22Rv1 (cell line): Measurements from ENCODE around the gene NPIPB2.

ENCODE experiments used
- H3K27ac ChIP-seq: fragments of 450-650 bp; 2 replicates; pipeline ENCODE4 v1.5.1; 2017
- ZFX ChIP-seq: fragments of 450-650 bp; IDR thresholded peaks from 2 replicates; pipeline ENCODE4 v1.6.1; 2017; ENCODE audit warnings: antibody characterized with exemption, borderline replicate concordance
- TF ChIP-seq, protein P1 (sequence below): fragments of 450-650 bp; IDR thresholded peaks from 2 replicates; pipeline ENCODE4 v1.5.1; 2017; ENCODE audit warnings: mild to moderate bottlenecking

The NPIPB2 gene

DNA sequence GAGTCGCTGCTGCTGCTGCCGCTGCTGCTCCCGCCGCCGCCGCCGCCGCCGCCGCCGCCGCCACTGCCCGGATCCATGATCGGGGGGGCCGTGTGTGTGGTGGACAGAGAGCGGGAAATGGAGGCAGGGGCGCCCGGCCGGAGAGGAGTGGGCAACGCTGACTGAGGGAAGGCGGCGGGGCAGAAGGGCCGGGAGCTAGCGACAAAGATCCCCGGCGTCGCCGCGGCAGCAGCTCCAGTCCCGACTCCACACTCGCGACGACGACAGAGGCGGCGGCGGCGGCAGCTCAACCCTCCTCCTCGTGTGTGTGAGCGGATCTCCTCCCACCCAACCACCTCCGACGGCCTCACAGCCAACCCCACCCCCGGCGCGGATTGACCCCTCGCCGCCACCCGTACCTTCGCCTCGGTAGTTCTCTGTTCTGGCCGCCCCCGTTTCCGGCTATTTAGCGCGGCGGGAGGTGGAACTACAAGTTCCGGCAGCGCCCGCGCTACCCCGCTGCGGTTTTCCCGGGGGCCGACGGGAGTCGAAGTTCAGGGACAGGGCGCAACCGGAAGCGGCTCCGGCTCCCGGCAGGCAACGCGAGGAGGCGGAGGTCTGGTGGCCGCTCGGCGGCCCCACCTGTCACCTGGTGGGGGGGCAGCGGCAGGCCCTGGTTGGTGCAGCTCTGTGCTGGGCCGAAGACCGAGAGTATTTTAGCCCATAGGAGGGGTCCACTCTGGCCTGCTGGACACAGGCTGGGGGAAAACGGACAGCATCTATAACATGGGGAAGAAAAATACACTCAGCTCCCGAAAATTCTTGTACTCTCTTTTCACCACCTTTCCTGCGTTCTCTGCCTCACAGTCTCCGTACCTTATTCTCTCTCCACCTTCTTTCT, 26.0 kb downstream of the NPIPB2 start, which contains the start of gene GSPT1:
Gene GSPT1 (minus strand): TSS at position 313 of the 880 bp plus-strand sequence. CDS start 236 bp downstream, at position 77.
- H3K27ac ChIP-seq, result peak within 1 kb of the TSS; percentile 87
- TF ChIP-seq, protein P1, sequence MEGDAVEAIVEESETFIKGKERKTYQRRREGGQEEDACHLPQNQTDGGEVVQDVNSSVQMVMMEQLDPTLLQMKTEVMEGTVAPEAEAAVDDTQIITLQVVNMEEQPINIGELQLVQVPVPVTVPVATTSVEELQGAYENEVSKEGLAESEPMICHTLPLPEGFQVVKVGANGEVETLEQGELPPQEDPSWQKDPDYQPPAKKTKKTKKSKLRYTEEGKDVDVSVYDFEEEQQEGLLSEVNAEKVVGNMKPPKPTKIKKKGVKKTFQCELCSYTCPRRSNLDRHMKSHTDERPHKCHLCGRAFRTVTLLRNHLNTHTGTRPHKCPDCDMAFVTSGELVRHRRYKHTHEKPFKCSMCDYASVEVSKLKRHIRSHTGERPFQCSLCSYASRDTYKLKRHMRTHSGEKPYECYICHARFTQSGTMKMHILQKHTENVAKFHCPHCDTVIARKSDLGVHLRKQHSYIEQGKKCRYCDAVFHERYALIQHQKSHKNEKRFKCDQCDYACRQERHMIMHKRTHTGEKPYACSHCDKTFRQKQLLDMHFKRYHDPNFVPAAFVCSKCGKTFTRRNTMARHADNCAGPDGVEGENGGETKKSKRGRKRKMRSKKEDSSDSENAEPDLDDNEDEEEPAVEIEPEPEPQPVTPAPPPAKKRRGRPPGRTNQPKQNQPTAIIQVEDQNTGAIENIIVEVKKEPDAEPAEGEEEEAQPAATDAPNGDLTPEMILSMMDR, result no peak
- TF ChIP-seq ZFX, result no peak

DNA sequence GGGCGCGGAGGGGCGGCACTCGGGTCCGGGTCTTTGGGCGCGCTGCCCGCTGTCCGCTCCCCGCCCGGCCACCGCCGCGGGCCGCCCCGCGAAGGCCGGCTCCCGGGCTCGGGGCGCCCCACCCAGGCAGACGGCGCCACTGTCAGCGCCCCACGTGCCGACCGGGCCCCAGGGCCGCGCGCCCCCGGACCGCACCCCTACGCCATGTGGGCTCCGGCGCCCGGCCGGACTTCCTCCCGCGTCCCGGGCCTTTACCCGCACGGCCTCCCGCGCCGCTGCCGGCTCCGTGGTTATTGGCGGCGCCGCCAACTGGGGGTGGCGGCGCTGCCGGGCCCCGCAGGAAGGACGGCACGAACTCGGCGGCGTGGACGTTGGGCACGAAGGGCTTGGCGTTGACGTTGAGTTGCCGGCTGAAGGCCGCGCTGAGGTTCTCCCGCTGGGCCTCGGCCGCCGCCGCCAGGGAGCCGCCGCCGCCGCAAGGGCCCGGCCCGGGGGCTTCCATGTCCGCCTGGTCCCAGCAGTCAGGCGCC, 26.7 kb downstream of the NPIPB2 start:
- peak overlapping the region; percentile 87 for H3K27ac ChIP-seq
- no peak for TF ChIP-seq ZFX
- TF ChIP-seq, protein P1, result peak; percentile 12; the same call in 1 of the 2 replicates

DNA sequence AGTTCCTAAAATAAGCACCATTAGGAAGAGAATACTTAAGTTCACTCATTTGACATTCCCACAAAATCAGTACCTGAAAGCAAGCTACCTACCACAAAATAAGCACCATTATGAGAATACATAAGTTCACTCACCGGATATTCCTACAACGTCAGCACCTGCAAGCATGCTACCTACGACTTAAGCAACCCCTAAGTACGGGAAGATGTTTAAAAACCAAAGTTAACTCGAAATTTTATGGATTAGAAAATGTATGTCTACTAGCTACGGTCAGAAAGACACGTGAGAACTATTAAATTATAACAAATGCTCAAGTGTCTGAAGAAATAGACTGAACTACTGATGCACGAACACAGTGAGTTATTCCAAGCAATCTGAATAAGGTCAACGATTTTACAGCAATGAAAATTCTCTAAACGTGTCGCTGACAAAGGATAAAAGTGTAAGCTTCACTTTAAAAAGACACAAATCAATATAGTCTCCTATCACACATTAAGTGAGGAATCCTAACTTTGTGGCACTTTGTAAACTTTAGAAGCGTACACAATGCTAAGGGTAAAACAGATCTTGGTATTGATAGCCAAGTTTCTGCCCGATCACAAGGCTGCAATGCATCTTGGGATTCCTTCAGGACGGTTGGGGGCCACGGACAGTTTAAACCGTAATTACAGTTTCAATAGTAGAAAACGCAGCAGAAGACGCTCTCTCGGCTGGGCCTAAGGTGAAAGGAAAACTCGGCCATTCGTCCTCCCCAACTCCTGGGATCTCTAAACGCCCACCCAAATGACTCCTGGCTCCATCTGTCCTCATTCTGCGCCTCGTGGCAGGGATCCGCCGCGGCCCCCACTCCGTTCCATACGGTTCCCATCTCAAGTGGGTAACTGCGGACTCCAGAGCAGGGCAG, 27.4 kb downstream of the NPIPB2 start:
- H3K27ac ChIP-seq, result peak overlapping the region; percentile 87

DNA sequence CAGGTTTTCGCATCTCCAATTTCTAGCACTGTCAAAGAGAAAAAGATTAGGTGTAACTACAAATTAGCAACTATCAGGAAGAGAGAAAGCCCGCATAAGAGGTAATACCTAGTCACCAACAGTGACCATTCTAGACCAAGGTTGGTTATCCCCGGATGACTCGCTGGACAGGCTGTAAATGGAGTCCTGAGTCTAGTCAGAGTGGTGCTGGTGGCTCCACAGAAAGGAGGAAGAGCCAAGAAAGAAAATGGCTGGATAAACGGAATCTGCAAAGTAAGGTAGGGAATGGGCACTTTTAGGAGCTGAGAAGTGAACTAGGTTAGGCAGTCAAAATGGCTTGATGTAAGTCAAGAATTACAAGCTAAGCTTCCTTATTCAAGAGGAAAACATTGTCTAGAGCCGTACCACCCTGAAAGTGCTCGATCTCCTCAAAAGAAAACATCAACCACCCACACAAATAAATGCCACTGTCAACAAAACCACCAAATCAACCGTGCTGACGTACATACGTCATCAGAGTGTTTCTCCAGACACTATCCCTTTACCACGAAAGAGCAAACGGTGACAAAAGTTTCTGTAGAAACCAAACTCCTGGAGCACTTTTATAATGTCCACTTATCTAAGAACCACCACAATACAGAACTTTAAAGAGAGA, 28.3 kb downstream of the NPIPB2 start:
- H3K27ac ChIP-seq, result no peak overlapping the region
- TF ChIP-seq ZFX, result no peak
- TF ChIP-seq, protein P1, result no peak

More for the DNA sequence above, 27.4 kb downstream of the NPIPB2 start:
- TF ChIP-seq ZFX, result no peak
- TF ChIP-seq, protein P1, result no peak

DNA sequence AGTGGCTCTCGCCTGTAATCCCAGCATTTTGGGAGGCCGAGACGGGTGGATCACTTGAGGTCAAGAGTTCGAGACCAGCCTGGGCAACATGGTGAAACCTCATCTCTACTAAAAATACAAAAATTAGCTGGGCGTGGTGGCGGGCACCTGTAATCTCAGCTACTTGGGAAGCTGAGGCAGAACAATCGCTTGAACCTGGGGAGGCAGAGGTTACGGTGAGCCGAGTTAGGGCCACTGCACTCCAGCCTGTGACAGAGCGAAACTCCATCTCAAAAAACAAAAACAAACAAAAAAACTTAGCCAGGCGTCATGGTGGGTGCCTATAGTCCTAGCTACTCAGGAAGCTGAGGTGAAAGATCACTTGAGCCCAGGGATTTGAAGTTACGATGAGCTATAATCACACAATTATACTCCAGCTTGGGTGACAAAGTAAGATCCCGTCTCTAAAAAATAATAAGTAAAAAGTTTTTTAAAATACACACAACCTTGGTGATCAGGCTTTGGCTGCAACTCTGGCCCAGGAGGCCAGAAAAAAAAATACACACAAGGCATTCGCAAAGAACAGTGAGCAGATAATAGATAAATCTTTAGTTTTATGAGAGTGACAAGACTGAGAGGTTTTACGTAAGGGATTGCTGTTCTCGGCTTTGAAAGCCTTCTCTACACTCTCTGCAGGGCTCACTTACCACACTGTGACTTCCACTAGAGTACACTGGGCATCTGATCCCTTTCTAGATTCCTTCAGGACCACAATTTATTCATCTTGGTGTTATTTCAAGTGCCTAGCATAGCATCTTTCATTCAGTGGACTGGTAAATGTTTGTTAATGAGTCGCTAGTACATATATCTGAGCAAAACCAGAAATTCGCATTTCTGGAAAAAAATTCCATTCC, 31.9 kb downstream of the NPIPB2 start:
- TF ChIP-seq ZFX, result no peak
- H3K27ac ChIP-seq, result no peak overlapping the region

DNA sequence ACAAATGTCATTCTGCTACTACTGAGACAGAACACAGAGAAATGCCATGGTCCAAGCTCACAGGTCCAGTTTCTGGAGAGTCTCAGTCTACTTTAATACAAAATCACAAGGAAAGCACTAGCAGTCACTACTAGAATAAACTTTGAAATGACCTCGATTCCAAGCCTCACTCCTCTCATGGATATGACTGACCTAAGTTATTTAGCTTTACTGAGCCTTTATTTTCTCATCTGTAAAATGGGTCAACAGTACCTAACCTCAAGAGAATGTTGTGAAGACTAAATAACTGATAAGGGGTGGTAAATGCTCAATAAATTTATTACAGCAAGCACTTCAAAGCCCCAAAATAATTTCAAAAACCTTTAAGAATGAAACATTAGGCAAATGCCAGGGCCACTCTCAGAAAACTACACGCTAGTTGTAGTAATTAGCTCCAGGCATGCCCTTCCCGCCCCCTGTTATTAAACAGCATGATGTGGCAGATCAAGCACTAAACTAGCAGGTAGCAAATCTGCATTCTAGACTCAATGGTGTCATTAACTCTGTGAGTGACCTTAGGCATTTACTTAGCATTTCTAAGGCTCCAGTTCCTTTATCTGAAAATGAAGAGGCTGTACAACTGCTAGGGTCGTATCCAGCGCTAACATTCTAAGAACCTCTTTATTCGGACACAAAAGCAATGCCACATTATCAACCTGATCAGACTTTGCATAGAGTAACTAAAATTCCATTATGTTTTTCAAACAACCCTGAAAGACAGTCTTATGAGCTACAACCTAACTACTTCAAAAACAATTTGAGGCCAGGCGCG, 34.5 kb downstream of the NPIPB2 start:
- no peak for TF ChIP-seq ZFX
- TF ChIP-seq, protein P1, result no peak
- no peak overlapping the region for H3K27ac ChIP-seq
